Pancreas (tissue), 10 donors: Measurements from ENCODE around the gene EGFL7. TPM values are rescaled to one million over a fixed set of nuclear protein-coding genes. Genes with fewer than 3 reads are reported as not detected.
A peak's percentile ranks its signal among the peaks of the same experiment; 100 is the strongest.

Source experiments
- ATAC-seq, 4 donors: fragments of 200-7000 bp; cut with Tn5 transposase; one replicate each; pipeline versions ENCODE4 v1.8.0 to v1.9.1; 2020; ENCODE audit warnings: mild to moderate bottlenecking in 4 of 4, moderate library complexity in 4 of 4
- DNase-seq, 6 donors: peaks; one replicate each; pipeline ENCODE4 v3.0.0-alpha.2; 2020
- FAIRE-seq: peaks from 2 replicates; lab custom pipeline; 2012; peaks lifted over from hg19 to GRCh38; lab: Jason Lieb, UNC
- H3K27ac ChIP-seq, 4 donors: fragments of 200-600 bp; sonication (generic); 1 replicate in 3 of 4; 2 replicates in 1 of 4; pipeline versions ENCODE4 v1.5.0 to v1.8.0; 2020
- H3K27me3 ChIP-seq, 4 donors: fragments of 200-600 bp; one replicate each; pipeline ENCODE4 v1.8.0; 2021
- H3K36me3 ChIP-seq, 3 donors: fragments of 200-600 bp; sonication (generic) in 1 of 3; one replicate each; pipeline versions ENCODE4 v1.5.0 to v1.8.0; 2020 to 2021
- H3K4me1 ChIP-seq, 3 donors: fragments of 200-600 bp; one replicate each; pipeline ENCODE4 v1.8.0; 2021
- H3K4me3 ChIP-seq, 4 donors: fragments of 200-600 bp; sonication (generic) in 2 of 4; one replicate each; pipeline versions ENCODE4 v1.5.0 to v1.8.0; 2020 to 2021
- H3K9me3 ChIP-seq, 4 donors: fragments of 200-600 bp; one replicate each; pipeline ENCODE4 v1.8.0; 2021
- CTCF ChIP-seq, 4 donors: fragments of 200-600 bp; sonication (generic) in 3 of 4; IDR thresholded peaks; one replicate each; pipeline versions ENCODE4 v1.5.0 to v1.8.0; 2021; ENCODE audit warnings: antibody characterized with exemption in 4 of 4
- WGBS, 2 donors: extraction: QIAGEN DNeasy Blood & Tissue Kit; methylation state at CpG; one replicate each; pipeline ENCODE4 v1.1.7; 2013; 5-methylcytosine and 5-hydroxymethylcytosine counted together
- intact Hi-C, 3 donors: fragments of 100-400 bp; cut with DNase I; formaldehyde crosslinking; loops; one replicate each; pipeline versions ENCODE4 v1.11.1 to v1.14.2; 2022
- polyA plus RNA-seq, 2 donors: library from polyadenylated mRNA; stranded (reverse); fragments of 200-250 nt; gene quantifications; one replicate each; pipeline ENCODE4 v1.2.3, GENCODE V29; 2013
- total RNA-seq, 6 donors: library from RNA; stranded (reverse); fragmentation: NEBNext Ultra II Directional in 4 of 6; extraction: Animal tissue kit (Norgen Biotek cat#: 25700) in 4 of 6; gene quantifications; one replicate each; pipeline versions ENCODE4 v1.2.1 to v1.2.4, GENCODE V29; 2021 to 2023
- donor health status: healthy with polysubstance abuse.
- donor health status: DM: no; HTN: no; CAD: no; lungs with moderate emphysema.
- donor health status: DM: no; HTN: no; CAD: no.
- donor health status: control.
- donor health status: control.
- donor health status: Bipolar disorder and iron deficiency.
- donor health status: DM: yes; HTN: yes; CAD: no.
- donor health status: DM: no; HTN: no; CAD: no.
- donor health status: DM: no; HTN: no; CAD: no.
- donor health status: DM: yes; HTN: yes; CAD: no.

Gene EGFL7
- total and polyA plus RNA-seq, 8 donors = 8.6 to 134 (median 16.7) TPM

DNA sequence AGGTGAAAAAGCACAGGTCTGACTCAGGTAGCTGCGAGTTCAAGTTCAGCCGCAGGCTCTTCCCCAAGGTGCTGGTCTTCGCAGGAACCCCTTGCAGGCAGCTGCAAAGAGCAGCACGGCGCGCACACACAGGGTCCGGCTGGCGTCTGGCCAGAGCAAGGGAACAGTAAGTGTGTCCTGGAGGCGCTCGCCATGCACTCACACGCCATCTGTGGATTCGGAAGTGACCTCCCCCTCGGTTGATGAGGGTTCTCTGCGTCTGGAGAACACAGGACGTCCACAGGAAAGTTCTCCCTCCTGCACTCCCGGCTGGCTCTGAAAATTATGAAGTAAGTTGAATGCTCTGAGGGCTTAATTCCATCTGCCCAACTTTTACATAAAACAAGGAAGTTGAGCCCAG lies 14.0 kb upstream of the EGFL7 start:
- TF ChIP-seq CTCF (IDR thresholded peaks at IDR 0.05) = no peak
- Histone ChIP-seq H3K27me3 (no peaks in the 10 kb centered on the region), H3K36me3 (no peaks in the 10 kb centered on the region), H3K9me3 (no peaks in the 10 kb centered on the region), H3K4me1 (peaks cover 5 to 10% (median 7%) of the 10 kb centered on the region in 3 donors), H3K27ac (no peak overlapping the region), H3K4me3 (no peak overlapping the region)
- WGBS, 2 donors = 65 to 70% methylated on average over 16 of the region's 16 CpGs
- intact Hi-C loops = no loop called here
- peak in 4 of 6 donors; percentile 4 to 60 (median 32) for DNase-seq
- no peak for ATAC-seq
- FAIRE-seq = no peak

DNA sequence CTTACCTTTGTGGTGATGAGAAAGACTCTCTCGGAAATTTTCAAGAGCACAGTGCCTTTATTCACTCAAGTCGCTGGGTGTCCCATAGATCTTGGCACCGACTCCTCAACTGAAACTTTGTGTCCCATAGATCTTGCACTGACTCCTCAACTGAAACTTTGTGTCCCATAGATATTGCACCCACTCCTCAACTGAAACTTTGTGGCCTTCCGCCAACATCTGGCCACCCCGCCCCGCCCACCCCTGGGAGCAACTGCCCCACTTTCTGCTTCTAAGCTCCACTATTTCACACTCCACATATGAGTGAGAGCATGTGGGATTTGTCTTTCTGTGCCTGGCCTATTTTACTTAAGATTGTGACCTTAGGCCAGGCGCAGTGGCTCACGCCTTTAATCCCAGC lies 12.7 kb upstream of the EGFL7 start:
- intact Hi-C loops = no loop called here
- Histone ChIP-seq H3K4me1 (peaks cover 0 to under 1% (median 0%) of the 10 kb centered on the region in 3 donors), H3K36me3 (no peaks in the 10 kb centered on the region), H3K4me3 (no peak overlapping the region), H3K27ac (no peak overlapping the region), H3K9me3 (no peaks in the 10 kb centered on the region), H3K27me3 (no peaks in the 10 kb centered on the region)
- TF ChIP-seq CTCF (IDR thresholded peaks at IDR 0.05) = no peak
- DNase-seq (no peak), ATAC-seq (no peak), FAIRE-seq (no peak)
- WGBS, 2 donors = 91 to 93% methylated on average over 8 of the region's 8 CpGs

- no peaks in the 10 kb centered on the region for H3K9me3 ChIP-seq
- no peak for ATAC-seq
- H3K4me3 ChIP-seq = no peak overlapping the region
- no peaks in the 10 kb centered on the region for H3K27me3 ChIP-seq
- no peak for FAIRE-seq
- whole genome bisulfite sequencing, 2 donors = 89% methylated on average over 10 of the region's 10 CpGs
- no peak for DNase-seq
- intact Hi-C loops = no loop called here
- TF ChIP-seq CTCF (IDR thresholded peaks at IDR 0.05) = no peak
- no peak overlapping the region for H3K27ac ChIP-seq
- no peaks in the 10 kb centered on the region for H3K36me3 ChIP-seq
- H3K4me1 ChIP-seq = no peaks in the 10 kb centered on the region
Measured at GRCh38 chr9:136650648-136651047, 12.1 kb upstream of the EGFL7 start.

- no peak for TF ChIP-seq CTCF (IDR thresholded peaks at IDR 0.05)
- Histone ChIP-seq H3K36me3 (no peaks in the 10 kb centered on the region), H3K9me3 (no peaks in the 10 kb centered on the region), H3K27me3 (no peaks in the 10 kb centered on the region), H3K27ac (no peak overlapping the region), H3K4me3 (no peak overlapping the region), H3K4me1 (no peaks in the 10 kb centered on the region)
- 92 to 94% methylated on average over 11 of the region's 11 CpGs for WGBS, 2 donors
- FAIRE-seq = no peak
- no peak for ATAC-seq
- intact Hi-C loops = no loop called here
- DNase-seq = no peak
Measured at GRCh38 chr9:136651860-136652259, 10.9 kb upstream of the EGFL7 start.

GRCh38 chr9:136653323-136654079 lies 9.2 kb upstream of the EGFL7 start:
- peaks cover 0 to 4% (median 0%) of the 10 kb centered on the region in 4 donors for H3K27me3 ChIP-seq
- TF ChIP-seq CTCF (IDR thresholded peaks at IDR 0.05) = no peak
- H3K27ac ChIP-seq = no peak overlapping the region
- no peaks in the 10 kb centered on the region for H3K9me3 ChIP-seq
- WGBS, 2 donors = 55 to 63% methylated on average over 43 of the region's 43 CpGs
- H3K4me3 ChIP-seq = no peak overlapping the region
- intact Hi-C loops = no loop called here
- ATAC-seq (no peak), DNase-seq (peak in 2 of 6 donors; percentile 54 to 55), FAIRE-seq (no peak)
- no peaks in the 10 kb centered on the region for H3K36me3 ChIP-seq
- H3K4me1 ChIP-seq = no peaks in the 10 kb centered on the region
